ENCODE measurements around the gene MIA. TPM values are rescaled to one million over a fixed set of nuclear protein-coding genes. Genes with fewer than 3 reads are reported as not detected.

The MIA gene
- total and polyA plus RNA-seq, 2 experiments from 2014 or later = not detected

- no peak overlapping the region for H3K27ac ChIP-seq
- in situ Hi-C loops (cut with MboI) = no loop called here
- no peak for TF ChIP-seq EZH2phosphoT487 (IDR thresholded peaks at IDR 0.05; ENCODE audit: insufficient read depth, low read depth)
- no peak for TF ChIP-seq EZH2 (IDR thresholded peaks at IDR 0.05; ENCODE audit: insufficient read depth, poor library complexity, severe bottlenecking)
- no peaks in the 10 kb centered on the region for H3K36me3 ChIP-seq (ENCODE audit: low read depth)
- no peak overlapping the region for H3K9ac ChIP-seq
- DNase-seq = no peak
- no peaks in the 10 kb centered on the region for H3K9me3 ChIP-seq (ENCODE audit: low read depth)
- H3K9me2 ChIP-seq (ENCODE audit: insufficient read depth) = no peaks in the 10 kb centered on the region
- H3K27me3 ChIP-seq (replicated peaks; ENCODE audit: insufficient read depth) = no peaks in the 10 kb centered on the region
- no peak overlapping the region for H3K4me3 ChIP-seq
- H2AFZ ChIP-seq = no peak overlapping the region
- H3F3A ChIP-seq (ENCODE audit: insufficient read depth) = peaks cover 4% of the 10 kb centered on the region; the same call in 1 of the 2 replicates
- H3K4me1 ChIP-seq (ENCODE audit: insufficient read depth) = peaks cover 6% of the 10 kb centered on the region; the same call in 1 of the 2 replicates
- H3K4me2 ChIP-seq (ENCODE audit: unreplicated experiment) = no peak overlapping the region
- WGBS, 2 experiments (ENCODE audit: low coverage in 1 of 2, low lambda C conversion rate in 2 of 2, missing lambda C conversion rate in 2 of 2) = 82 to 83% methylated on average over 7 of the region's 7 CpGs
- no peaks in the 10 kb centered on the region for H4K20me1 ChIP-seq (ENCODE audit: insufficient read depth)
- H3K79me2 ChIP-seq (ENCODE audit: insufficient read depth) = no peaks in the 10 kb centered on the region
These were observed 1.0 kb downstream of the MIA start for GRCh38 chr19:40776364-40776763.

GRCh38 chr19:40776932-40777644 is 1.8 kb downstream of the MIA start:
- Histone ChIP-seq H3F3A (ENCODE audit: insufficient read depth) (peaks cover 4% of the 10 kb centered on the region; the same call in 1 of the 2 replicates), H3K27me3 (replicated peaks; ENCODE audit: insufficient read depth) (no peaks in the 10 kb centered on the region), H3K9me3 (ENCODE audit: low read depth) (no peaks in the 10 kb centered on the region), H3K79me2 (ENCODE audit: insufficient read depth) (no peaks in the 10 kb centered on the region), H3K4me3 (peak overlapping the region; percentile 87), H3K9ac (peak overlapping the region; percentile 89), H4K20me1 (ENCODE audit: insufficient read depth) (no peaks in the 10 kb centered on the region), H3K27ac (peak overlapping the region; percentile 92), H2AFZ (peak overlapping the region; percentile 94), H3K4me1 (ENCODE audit: insufficient read depth) (peaks cover 6% of the 10 kb centered on the region; the same call in 1 of the 2 replicates), H3K9me2 (ENCODE audit: insufficient read depth) (no peaks in the 10 kb centered on the region), H3K4me2 (ENCODE audit: unreplicated experiment) (peak overlapping the region; percentile 94), H3K36me3 (ENCODE audit: low read depth) (no peaks in the 10 kb centered on the region)
- in situ Hi-C loops (cut with MboI) = no loop called here
- TF ChIP-seq EZH2phosphoT487 (IDR thresholded peaks at IDR 0.05; ENCODE audit: insufficient read depth, low read depth) = no peak
- no peak for TF ChIP-seq EZH2 (IDR thresholded peaks at IDR 0.05; ENCODE audit: insufficient read depth, poor library complexity, severe bottlenecking)
- 15 to 16% methylated on average over 13 of the region's 13 CpGs for WGBS, 2 experiments (ENCODE audit: low coverage in 1 of 2, low lambda C conversion rate in 2 of 2, missing lambda C conversion rate in 2 of 2)
- peak; percentile 92 for DNase-seq

- Histone ChIP-seq H3K4me1 (ENCODE audit: insufficient read depth) (peaks cover 6% of the 10 kb centered on the region; the same call in 1 of the 2 replicates), H3K9ac (peak overlapping the region; percentile 89), H3K9me3 (ENCODE audit: low read depth) (no peaks in the 10 kb centered on the region), H3K36me3 (ENCODE audit: low read depth) (no peaks in the 10 kb centered on the region), H3K27ac (peak overlapping the region; percentile 92), H3K4me3 (peak overlapping the region; percentile 87), H3K9me2 (ENCODE audit: insufficient read depth) (no peaks in the 10 kb centered on the region), H2AFZ (peak overlapping the region; percentile 94), H3K27me3 (replicated peaks; ENCODE audit: insufficient read depth) (no peaks in the 10 kb centered on the region), H3F3A (ENCODE audit: insufficient read depth) (peaks cover 4% of the 10 kb centered on the region; the same call in 1 of the 2 replicates), H3K4me2 (ENCODE audit: unreplicated experiment) (peak overlapping the region; percentile 94), H3K79me2 (ENCODE audit: insufficient read depth) (no peaks in the 10 kb centered on the region), H4K20me1 (ENCODE audit: insufficient read depth) (no peaks in the 10 kb centered on the region)
- DNase-seq = no peak
- in situ Hi-C loops (cut with MboI) = no loop called here
- TF ChIP-seq EZH2 (IDR thresholded peaks at IDR 0.05; ENCODE audit: insufficient read depth, poor library complexity, severe bottlenecking) (no peak), EZH2phosphoT487 (IDR thresholded peaks at IDR 0.05; ENCODE audit: insufficient read depth, low read depth) (no peak)
- 0 to 1% methylated on average over 9 to 10 of the region's 10 CpGs for WGBS, 2 experiments (ENCODE audit: low coverage in 1 of 2, low lambda C conversion rate in 2 of 2, missing lambda C conversion rate in 2 of 2)
These were observed 2.3 kb downstream of the MIA start for GRCh38 chr19:40777645-40777936.

- in situ Hi-C loops (cut with MboI) = no loop called here
These were observed 2.8 kb downstream of the MIA start, which contains the start of gene RAB4B for GRCh38 chr19:40777937-40778705. Gene RAB4B, plus strand, starts transcription at chr19:40778247. Its CDS starts 129 bp downstream, at chr19:40778376.

More at GRCh38 chr19:40777937-40778705, 2.8 kb downstream of the MIA start, which contains the start of gene RAB4B:
- no peaks in the 10 kb centered on the region for H3K9me2 ChIP-seq (ENCODE audit: insufficient read depth)
- H3F3A ChIP-seq (ENCODE audit: insufficient read depth) = peaks cover 4% of the 10 kb centered on the region; the same call in 1 of the 2 replicates
- peak; percentile 100 for DNase-seq
- H3K4me3 ChIP-seq = peak within 1 kb of the TSS; percentile 87
- H3K4me1 ChIP-seq (ENCODE audit: insufficient read depth) = peaks cover 6% of the 10 kb centered on the region; the same call in 1 of the 2 replicates
- H3K4me2 ChIP-seq (ENCODE audit: unreplicated experiment) = peak within 1 kb of the TSS; percentile 94
- H3K27ac ChIP-seq = peak within 1 kb of the TSS; percentile 92
- no peaks in the 10 kb centered on the region for H3K79me2 ChIP-seq (ENCODE audit: insufficient read depth)
- TF ChIP-seq EZH2phosphoT487 (IDR thresholded peaks at IDR 0.05; ENCODE audit: insufficient read depth, low read depth) (no peak), EZH2 (IDR thresholded peaks at IDR 0.05; ENCODE audit: insufficient read depth, poor library complexity, severe bottlenecking) (no peak)
- no peaks in the 10 kb centered on the region for H4K20me1 ChIP-seq (ENCODE audit: insufficient read depth)
- H3K27me3 ChIP-seq (replicated peaks; ENCODE audit: insufficient read depth) = no peaks in the 10 kb centered on the region
- WGBS, 2 experiments (ENCODE audit: low coverage in 1 of 2, low lambda C conversion rate in 2 of 2, missing lambda C conversion rate in 2 of 2) = 0 to 1% methylated on average over 48 to 56 of the region's 56 CpGs
- no peaks in the 10 kb centered on the region for H3K36me3 ChIP-seq (ENCODE audit: low read depth)
- H2AFZ ChIP-seq = peak within 1 kb of the TSS; percentile 94
- no peaks in the 10 kb centered on the region for H3K9me3 ChIP-seq (ENCODE audit: low read depth)
- peak within 1 kb of the TSS; percentile 89 for H3K9ac ChIP-seq

Measured in GM23248 (cell line).